ELF-1 (cell line): Measurements from ENCODE around the gene ELL2.
"Not testable (repeated sequence)": the region's sequence is repeated elsewhere in the genome, so short reads cannot be mapped to it uniquely, and the experiment has no call there.

Experiments used
- DNase-seq: peaks from one replicate; pipeline ENCODE4 v3.0.0-alpha.2; 2016; ENCODE audit warnings: low read depth, low spot score

Gene ELL2

GRCh38 chr5:95840956-95841705 is 120.5 kb downstream of the ELL2 start:
- DNase-seq = no peak

GRCh38 chr5:95839658-95840057 is 122.0 kb downstream of the ELL2 start:
- no peak for DNase-seq

- no peak for DNase-seq
Measured at GRCh38 chr5:95838556-95838955, 123.1 kb downstream of the ELL2 start.

GRCh38 chr5:95838001-95838520 is 123.6 kb downstream of the ELL2 start:
- DNase-seq = no peak

- DNase-seq = no peak
Measured at GRCh38 chr5:95837492-95837891, 124.2 kb downstream of the ELL2 start.

- DNase-seq = not testable (repeated sequence)
Measured at GRCh38 chr5:95836971-95837370, 124.7 kb downstream of the ELL2 start.

GRCh38 chr5:95836544-95836943 is 125.1 kb downstream of the ELL2 start:
- no peak for DNase-seq

- no peak for DNase-seq
Measured at GRCh38 chr5:95835682-95836385, 125.8 kb downstream of the ELL2 start.
